ENCODE data around the gene DHRS1.

DNA sequence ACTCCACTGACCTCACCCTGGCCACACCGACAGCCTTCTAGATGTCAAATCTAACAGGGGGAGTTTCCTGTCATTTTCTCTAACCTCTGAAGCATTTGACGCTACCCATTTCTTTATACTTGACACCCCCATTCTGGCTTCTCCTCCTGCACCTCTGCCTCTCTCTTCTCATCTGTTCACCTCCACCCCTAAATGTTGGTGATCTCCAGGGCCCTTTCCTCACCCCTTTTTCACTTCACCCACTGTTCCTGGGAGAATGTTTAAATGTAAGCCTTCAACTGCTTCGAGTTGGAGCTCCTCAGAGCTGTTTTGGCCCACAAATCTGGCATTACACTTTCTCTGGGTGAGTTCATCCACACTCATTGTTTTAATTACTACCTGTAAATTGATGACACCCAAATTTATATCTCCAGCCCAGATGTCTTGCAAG, 27.7 kb downstream of the DHRS1 start:
- TF ChIP-seq, protein P1, sequence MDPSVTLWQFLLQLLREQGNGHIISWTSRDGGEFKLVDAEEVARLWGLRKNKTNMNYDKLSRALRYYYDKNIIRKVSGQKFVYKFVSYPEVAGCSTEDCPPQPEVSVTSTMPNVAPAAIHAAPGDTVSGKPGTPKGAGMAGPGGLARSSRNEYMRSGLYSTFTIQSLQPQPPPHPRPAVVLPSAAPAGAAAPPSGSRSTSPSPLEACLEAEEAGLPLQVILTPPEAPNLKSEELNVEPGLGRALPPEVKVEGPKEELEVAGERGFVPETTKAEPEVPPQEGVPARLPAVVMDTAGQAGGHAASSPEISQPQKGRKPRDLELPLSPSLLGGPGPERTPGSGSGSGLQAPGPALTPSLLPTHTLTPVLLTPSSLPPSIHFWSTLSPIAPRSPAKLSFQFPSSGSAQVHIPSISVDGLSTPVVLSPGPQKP (IDR thresholded peaks at IDR 0.05; ENCODE audit: borderline replicate concordance, low read depth, low read length) = no peak
- TF ChIP-seq BHLHE40 (IDR thresholded peaks at IDR 0.05; ENCODE audit: low read depth, low read length) = no peak
- TF ChIP-seq, protein P2, sequence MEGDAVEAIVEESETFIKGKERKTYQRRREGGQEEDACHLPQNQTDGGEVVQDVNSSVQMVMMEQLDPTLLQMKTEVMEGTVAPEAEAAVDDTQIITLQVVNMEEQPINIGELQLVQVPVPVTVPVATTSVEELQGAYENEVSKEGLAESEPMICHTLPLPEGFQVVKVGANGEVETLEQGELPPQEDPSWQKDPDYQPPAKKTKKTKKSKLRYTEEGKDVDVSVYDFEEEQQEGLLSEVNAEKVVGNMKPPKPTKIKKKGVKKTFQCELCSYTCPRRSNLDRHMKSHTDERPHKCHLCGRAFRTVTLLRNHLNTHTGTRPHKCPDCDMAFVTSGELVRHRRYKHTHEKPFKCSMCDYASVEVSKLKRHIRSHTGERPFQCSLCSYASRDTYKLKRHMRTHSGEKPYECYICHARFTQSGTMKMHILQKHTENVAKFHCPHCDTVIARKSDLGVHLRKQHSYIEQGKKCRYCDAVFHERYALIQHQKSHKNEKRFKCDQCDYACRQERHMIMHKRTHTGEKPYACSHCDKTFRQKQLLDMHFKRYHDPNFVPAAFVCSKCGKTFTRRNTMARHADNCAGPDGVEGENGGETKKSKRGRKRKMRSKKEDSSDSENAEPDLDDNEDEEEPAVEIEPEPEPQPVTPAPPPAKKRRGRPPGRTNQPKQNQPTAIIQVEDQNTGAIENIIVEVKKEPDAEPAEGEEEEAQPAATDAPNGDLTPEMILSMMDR (conservative IDR thresholded peaks at IDR 0.05; ENCODE audit: low read depth, low read length) = no peak
